Measurements from ENCODE around the gene BMERB1.
"Not testable (repeated sequence)": the region's sequence is repeated elsewhere in the genome, so short reads cannot be mapped to it uniquely, and the experiment has no call there.

Gene BMERB1

DNA sequence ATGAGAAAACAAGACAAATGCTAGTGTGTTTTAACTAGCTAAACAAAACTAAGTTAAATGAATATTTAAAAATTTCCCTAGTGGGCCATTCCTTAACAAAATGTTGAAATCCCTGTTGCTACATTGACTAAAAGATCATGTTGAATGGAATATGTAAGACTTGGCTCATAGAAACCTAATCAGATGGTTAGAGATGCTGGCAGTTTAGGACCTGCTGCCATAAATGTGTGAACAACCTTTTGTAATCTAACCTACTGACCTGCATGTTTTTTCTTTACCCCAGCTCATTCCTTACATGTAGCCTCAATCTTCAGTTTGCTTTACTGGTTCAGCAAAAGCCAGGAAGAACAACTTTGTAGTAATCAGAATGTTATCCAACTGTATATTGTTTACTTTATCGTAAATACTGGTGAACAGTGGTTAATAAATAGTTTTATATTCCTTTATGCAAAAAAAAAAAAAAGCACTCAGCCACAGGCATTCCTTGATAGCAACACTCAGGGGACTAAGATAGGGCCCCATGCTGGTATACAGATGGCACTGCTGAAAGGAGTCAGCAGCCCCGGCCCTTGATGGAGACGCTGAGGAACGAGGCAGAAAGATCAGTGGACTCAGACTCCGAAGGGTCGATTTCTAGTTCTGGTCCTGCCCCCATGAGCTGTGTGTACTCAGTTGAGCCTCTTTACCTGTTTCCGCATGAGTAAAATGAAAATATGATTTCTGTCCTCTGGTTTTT lies 130.4 kb downstream of the BMERB1 start:
- DNase-seq = no peak

DNA sequence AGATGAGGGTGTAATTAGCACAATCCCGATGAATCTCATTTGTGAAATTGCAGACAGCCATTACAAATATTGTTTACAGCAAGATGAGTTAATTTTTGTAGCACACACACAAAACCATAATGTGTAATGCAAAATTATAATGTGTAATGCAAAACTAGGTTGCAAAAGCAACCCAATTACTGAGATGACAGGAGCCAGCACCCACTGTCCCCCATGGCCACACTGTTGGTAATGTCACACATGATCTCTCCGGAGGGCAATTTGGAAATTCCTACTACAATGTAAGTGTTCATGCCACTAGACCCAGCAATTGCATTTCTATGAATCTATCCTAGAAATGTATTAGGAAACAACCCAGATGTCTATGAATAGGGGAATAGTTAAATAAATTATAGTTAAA lies 131.7 kb downstream of the BMERB1 start:
- DNase-seq = no peak

DNA sequence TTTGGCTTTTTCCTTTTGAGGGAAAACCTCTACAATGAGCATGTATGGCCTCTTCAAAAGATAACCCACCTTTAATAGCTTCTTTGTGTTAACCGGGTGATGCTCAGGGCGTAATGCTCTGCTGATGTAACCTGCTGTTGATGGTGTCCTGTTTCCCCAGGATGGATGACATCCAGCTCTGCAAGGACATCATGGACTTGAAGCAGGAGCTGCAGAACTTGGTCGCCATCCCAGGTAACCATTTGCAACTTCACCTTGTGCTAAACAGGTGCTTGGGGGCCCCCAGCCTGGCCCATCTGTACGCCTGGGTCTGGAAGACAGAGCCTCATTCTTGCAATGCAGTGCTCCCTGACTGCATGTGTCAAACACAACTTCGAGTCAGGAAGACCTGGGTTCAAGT lies 133.4 kb downstream of the BMERB1 start:
- no peak for DNase-seq

DNA sequence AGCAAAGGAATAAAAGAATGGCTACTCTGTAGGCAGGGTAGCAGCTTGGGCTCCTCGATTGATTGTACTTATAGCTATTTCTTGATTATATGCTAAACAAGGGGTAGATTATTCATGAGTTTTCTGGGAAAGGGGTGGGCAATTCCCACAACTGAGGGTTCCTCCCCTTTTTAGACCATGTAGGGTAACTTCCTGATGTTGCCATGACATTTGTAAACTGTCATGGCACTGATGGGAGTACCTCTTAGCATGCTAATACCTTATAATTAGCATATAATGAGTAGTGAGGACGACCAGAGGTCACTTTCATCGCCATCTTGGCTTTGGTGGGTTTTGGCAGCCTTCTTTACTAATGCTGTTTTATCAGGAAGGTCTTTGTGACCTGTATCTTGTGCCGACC lies 136.3 kb downstream of the BMERB1 start:
- not testable (repeated sequence) for DNase-seq

DNA sequence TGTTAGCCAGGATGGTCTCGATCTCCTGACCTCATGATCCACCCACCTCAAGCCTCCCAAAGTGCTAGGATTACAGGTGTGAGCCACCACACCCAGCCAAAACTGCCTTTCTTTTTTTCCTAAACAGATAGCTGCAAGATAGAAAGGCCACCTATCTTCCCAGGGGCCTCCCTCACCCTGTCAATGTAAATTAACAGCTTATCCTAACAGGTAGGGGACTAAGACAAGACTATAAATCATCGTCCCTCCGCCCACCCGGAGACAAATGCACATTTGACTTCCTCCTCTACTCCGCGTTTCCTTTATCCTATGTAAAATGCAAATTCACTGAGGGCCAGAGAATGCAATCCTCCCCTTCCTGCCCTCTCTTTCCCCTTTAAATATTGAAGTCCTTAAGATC lies 137.2 kb downstream of the BMERB1 start:
- DNase-seq = no peak

DNA sequence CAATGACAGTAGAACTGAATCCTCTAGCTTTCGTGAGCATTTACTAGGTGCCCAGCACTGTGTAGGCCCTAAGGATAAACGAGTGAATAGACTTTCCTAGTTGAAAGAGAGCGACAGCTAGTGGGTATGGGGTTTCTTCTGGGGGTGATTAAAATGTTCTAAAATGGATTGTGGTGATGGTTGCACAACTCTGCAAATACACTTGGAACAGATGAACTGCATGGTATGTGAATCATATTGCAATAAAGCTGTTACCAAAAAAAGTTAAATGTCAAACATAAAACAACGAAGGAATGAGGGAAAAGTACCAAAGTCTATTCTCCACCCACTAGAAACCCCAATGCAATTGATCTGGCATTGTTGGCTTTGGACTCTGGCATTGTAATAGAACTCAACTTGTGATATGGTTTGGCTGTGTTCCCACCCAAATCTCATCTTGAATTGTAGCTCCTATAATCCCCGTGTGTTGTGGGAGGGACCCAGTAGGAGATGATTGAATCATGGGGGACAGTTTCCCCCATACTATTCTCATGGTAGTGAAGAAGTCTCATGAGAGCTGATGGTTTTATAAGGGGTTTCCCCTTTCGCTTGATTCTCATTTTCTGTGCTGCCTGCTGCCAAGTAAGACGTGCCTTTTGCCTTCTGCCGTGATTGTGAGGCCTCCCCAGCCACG lies 138.1 kb downstream of the BMERB1 start:
- DNase-seq = no peak

DNA sequence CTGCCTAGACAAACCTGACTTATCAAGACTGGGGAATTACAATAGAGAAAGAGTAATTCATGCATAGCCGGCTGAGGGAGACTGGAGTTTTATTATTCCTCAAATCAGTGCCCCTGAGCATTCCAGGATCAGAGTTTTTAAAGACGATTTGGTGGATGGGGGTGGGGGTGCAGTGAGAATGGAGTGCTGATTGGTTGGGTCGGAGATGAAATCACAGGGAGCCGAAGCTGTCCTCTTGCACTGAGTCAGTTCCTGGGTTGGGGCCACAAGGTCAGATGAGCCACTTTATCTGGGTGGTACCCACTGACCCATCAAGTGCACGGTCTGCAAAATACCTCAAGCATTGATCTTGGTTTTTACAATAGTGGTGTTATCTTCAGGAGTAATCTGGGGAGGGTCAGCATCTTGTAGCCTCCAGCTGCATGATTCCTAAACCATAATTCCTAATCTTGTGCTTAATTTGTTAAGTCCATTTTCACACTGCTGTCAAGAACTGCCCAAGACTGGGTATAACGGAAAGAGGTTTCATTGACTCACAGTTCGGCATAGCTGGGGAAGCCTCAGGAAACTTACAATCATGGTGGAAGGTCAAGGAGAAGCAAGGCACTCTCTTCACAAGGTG lies 139.0 kb downstream of the BMERB1 start:
- DNase-seq = no peak

DNA sequence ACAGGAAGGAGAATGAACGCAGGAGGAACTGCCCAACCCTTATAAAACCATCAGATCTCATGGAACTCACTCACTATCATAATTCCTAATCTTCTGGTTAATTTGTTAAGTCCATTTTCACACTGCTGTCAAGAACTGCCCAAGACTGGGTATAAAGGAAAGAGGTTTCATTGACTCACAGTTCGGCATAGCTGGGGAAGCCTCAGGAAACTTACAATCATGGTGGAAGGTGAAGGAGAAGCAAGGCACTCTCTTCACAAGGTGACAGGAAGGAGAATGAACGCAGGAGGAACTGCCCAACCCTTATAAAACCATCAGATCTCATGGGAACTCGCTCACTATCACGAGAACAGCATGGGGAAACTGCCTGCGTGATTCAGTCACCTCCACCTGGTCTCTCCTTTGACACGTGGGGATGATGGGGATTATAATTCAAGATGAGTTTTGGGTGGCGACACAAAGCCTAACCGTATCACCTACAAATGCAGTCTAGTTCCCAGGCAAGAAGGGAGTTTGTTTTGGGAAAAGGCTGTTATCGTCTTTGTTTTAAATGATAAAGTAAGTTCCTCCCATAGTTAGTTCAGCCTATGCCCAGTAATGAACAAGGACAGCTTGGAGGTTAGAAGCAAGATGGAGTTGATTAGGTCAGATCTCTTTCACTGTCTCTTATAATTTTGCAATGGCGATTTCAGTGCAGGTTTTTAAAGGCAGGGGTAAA lies 139.7 kb downstream of the BMERB1 start:
- DNase-seq = not testable (repeated sequence)

DNA sequence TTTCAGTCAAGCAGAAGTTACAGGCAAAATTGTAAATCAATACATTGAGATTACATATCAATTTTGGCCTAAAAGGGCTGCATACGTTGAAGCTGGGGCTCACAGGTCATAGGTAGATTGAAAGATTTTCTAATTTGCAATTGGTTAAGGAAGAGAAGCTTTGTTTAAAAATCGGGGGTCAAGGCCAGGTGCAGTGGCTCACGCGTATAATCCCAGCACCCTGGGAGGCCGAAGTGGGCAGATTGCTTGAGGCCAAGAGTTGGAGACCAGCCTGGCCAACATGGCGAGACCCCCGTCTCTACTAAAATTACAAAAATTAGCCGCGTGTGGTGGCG lies 140.2 kb downstream of the BMERB1 start:
- no peak for DNase-seq

DNA sequence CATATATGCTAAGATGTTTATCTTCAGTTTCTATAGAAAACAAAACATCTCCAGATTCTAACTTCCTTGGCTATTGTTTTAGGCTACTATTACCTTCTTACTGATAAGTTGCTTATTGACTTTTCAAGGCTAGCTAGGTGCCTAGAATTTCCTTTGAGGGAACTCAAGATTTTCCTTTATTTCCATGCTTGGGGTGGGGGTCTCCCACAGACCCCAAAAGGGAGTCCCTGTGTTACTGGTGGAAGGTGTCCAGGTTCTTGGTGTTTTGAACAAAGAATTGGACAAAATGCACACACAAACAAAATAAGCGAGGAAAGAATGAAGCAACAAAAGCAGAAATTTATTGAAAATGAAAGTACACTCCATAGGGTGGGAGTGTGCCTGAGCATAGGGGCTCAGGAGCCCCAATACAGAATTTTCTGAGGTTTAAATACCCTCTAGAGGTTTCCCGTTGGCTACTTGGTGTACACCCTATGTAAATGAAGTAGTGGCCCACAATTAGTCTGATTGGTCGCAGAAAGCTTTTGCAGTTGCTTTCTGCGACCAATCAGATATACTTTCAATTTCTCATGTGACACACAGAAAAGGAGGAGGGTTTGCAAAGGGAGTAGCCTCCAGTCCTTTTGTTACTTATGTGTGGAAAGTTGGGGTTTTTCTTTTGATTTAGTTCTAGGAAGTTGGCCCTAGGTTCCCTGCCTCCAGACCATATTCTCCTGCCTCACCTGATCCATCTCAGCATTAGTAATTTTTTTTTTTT lies 141.1 kb downstream of the BMERB1 start:
- no peak for DNase-seq

DNA sequence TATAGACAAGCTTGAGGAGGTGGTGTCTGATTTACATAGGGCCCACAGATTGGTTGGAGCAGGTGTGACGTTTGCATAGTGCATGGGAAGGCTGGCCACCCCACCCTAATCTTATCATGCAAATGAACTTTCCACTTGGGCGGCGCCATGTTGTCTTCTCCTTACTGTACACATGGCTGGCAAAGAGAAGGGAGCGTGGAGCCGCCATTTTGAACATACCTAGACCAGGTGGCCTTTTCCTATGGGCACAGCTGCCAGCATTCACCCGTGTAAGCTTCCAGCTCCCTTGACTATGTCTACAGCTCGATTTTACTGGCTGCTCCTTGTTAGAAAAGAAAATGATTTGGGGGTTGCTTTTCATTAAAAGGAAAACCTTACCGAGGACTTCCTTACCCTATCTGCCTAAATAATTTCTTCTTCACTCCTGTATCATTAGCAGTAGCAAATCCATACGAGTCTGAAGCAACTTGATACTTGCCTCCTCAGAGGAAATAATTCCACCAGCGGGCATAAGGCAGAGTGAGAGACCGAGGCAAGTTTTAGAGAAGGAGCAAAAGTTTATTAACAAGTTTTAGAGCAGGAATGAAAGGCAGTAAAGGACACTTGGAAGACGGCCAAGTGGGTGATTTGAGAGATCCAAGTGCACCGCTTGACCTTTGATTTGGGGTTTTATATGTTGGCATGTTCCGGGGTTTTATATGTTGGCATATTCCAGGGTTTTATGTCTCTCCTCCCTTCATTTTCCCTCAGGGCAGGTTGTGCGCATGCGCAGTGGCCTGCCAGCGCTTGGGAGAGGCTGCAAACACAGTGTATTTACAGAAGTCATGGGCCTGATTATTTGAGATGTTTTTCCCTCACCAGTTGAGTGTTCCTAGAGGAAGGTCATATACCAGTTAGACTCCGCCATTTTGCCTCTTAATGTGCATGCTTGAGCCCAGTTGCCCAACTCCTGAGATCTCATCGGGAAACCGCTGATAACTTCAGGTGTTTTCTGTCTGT lies 142.9 kb downstream of the BMERB1 start:
- DNase-seq = no peak

DNA sequence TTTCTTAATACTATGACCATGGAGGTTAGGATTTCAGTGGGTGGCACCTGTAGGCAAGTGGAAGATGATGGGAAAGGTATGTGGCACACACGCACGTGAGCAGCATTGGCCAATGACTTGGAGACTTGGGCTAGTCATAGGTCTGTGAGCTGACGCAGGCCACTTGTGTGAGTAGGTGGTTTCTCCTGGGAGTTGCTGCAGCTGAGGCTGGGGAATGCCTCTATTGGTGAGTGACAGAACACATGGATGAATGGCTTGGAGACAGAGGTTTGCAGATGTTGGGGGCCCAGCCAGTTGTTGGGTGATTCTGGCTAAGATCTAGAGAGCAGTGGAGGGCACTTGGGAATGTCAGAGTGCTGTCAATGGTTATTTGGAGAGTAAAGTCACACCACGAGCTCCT lies 144.4 kb downstream of the BMERB1 start:
- no peak for DNase-seq

DNA sequence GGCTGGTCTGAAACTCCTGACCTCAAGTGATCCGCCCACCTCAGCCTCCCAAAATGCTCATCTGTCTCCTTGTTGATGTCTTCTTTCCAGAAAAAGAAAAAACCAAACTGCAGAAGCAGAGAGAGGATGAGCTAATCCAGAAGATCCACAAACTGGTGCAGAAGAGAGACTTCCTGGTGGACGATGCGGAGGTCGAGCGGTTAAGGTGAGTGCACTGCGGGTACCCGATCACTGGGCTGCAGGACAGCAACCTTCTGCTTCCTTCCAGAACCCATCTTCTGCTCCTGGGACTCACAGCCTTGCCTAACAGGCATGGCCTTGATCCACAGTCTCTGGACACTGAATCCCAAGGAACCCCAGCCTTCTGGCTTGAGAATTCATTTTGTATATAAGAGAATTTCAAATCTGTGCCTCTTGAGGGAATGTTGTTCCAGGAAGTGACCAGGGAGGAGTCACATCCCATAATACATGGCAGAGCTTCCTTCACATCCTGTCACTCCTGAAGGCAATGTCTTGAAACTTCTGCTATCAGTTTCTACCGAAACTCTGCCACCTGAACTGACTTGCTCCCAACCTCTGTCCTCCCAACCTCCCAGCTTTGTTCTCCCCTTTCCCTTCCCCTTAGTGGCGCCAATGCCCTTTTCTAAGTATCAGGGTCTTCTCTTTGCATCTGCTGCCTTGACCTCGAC lies 146.9 kb downstream of the BMERB1 start:
- no peak for DNase-seq

DNA sequence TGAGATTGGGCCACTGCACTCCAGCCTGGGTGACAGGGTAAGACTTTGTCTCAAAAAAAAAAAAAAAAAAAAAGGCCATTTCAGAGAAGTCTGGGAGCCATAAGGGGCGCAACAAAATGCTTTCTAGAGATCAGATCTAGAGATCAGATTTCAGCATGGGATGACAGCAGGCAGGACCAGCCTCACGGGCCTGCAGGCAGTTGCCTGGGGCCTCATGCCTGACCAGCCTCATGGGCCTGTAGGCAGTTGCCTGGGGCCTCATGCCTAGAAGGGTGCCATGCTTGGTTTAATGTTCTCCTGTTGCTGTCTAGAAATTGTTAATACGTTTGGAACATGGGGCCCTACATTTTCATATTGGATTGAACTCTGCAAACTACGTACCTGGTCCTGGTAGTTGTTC lies 149.1 kb downstream of the BMERB1 start:
- no peak for DNase-seq

DNA sequence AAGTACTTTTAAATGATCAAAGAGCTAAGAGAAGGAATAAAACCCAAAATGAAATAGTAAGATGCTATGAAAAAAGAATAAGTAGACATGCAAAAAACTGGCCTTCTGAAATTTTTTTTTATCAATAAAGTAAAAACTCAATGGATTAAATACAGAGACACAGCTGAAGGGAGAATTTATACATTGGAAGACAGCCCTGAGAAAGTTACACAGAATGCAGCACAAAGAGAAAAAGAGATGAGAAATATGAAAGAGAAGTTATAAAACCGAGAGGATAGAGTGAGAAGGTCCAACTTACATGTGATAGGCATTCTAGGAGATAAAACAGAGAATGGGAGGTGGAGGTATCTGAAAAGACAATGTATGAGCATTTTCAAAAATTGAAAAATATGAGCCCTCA lies 151.6 kb downstream of the BMERB1 start:
- no peak for DNase-seq

DNA sequence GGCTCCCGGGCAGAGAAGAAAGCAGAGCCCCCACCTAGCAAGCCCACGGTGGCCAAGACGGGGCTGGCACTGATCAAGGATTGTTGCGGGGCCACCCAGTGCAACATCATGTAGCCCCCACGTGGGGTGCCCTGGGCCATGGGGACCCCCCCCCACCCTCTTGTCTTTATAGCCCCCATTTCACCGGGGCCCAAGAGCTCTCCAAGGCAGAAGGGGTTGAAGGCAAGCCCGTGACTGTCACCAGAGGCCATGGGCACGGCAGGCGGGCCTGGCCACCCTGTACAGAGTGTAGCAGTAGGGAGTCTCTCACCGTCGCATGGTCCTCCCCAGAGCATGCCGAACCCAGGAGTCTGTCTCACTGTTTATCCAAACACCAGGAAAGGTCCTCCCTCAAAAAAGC lies 152.3 kb downstream of the BMERB1 start:
- DNase-seq = no peak

DNA sequence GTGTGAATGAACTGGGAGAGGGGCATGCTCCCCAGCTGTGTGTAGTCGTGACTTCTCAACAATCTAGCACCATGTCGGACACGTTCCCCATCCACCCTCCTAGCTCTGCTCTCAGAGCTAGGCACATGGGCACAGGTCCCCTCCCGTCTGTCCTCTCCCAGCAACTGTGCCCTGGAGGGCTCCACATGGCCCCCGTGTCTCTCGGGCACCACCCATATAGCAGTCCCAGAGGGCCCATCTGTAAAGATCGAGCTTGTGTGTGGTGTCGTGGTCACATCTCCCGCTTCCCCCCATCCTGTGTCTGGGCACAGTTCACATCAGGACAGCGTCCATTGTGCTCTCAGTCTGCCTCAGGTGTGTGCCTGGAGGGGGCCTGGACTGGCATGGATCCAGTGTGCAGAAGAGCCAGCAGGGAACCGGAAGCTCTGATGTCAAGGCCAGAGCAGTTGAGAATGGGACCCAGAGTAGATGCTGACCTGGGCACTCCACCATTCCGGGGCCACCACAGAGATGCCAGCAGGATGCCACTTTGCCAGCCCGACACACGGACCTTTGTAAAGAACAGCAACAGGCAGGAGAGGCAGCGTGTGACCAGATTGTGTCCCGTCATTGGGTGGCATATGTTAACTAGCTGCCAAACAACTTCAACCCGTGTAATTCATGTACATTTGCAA lies 152.9 kb downstream of the BMERB1 start:
- no peak for DNase-seq

DNA sequence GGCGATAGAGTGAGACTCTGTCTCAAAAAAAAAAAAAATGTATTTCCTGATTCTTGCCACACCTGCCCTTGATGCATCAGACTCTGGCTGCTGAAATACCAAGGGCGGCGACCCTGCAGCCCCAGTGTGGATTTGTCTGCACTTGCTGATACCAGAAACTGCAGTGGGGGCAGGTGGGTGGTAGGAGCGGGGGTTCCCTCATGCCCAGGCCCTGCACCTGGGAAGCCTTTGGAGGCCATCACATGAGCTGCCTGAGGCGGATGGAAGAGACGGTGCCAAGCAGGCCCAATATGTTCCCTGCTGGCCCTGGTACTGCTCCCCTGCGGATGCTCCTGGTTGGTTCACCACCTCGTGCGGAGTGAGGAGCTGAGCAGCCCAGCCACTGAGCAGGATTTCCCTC lies 157.9 kb downstream of the BMERB1 start:
- DNase-seq = peak in 2 of 5 donors; percentile 16 to 37

DNA sequence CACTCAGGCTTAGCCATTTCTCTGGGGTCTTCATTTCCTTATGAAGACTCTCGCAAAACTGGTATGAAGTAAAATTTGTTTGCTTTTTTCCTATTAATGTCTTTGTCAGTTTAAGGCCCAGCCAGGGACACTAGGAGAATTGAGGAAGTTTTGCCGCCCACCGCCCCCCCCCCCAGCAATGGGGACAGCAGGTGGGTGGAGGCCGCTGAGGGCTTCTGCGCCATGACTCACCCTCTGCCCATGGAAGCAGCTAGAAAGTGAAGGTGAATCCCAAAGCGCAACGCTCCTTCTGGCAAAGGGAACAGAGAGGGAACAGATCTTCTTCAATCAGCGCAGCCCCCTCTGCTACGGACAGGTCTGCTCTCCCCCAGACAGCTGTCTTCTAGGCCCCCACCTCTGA lies 158.8 kb downstream of the BMERB1 start:
- no peak for DNase-seq

DNA sequence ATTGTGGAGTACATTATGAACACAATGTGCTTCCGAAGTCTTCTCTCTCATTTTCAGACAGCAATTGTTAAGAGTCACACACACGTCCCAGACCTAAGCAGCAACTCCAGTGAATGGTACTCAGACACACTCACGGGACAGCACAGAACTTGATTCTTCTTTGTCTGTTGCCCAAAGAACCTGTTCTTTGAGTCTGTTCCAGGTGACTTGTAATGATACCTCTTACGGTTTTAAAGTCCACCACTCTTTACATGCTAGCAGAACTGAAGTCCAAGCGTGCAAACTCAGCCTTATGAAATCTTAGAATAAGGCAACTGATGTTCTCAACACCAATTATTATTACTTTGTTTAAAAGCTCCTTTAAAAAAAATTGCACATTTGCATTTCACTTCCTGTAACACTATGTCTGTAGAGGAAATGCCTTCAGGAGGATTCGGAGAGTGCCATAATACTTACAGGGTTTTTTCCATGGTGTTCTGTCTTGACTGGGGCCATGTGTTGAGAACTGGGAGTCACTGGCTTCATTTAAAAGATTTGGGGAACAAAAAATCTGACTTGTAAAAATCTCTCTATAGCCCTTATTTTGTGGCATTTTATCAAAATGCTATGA lies 160.4 kb downstream of the BMERB1 start:
- no peak for DNase-seq

Measured in T-helper 1 cell (primary cell).